ENCODE measurements around the gene ACTR6.
"Not testable (repeated sequence)": the region's sequence is repeated elsewhere in the genome, so short reads cannot be mapped to it uniquely, and the experiment has no call there.

The ACTR6 gene

GRCh38 chr12:100200463-100201181 is at the start of gene ACTR6:
TSS of gene ACTR6 (plus strand) at chr12:100200815. CDS start at chr12:100200852, 37 bp downstream.
- peak; percentile 81 for DNase-seq

GRCh38 chr12:100151769-100152168 is 48.8 kb upstream of the ACTR6 start:
- no peak for DNase-seq

DNA sequence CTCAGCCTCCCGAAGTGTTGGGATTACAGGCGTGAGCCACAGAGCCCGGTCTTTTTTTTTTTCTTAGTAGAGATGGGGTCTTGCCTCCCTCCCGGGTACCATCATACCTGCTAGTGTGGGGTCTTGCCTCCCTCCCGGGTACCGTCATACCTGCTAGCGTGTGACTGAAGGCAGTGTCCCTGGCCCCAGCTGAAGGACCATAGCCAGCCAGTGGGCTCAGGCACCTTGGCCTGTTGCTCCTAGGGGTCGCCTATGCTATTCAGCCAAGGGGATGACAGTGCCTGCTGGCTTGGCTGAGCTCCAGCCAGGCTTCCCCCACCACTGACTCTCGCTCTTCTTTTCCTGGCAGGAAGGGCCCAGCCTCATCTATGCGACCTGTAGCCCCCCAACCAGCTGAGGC is 47.5 kb upstream of the ACTR6 start:
- no peak for DNase-seq

DNA sequence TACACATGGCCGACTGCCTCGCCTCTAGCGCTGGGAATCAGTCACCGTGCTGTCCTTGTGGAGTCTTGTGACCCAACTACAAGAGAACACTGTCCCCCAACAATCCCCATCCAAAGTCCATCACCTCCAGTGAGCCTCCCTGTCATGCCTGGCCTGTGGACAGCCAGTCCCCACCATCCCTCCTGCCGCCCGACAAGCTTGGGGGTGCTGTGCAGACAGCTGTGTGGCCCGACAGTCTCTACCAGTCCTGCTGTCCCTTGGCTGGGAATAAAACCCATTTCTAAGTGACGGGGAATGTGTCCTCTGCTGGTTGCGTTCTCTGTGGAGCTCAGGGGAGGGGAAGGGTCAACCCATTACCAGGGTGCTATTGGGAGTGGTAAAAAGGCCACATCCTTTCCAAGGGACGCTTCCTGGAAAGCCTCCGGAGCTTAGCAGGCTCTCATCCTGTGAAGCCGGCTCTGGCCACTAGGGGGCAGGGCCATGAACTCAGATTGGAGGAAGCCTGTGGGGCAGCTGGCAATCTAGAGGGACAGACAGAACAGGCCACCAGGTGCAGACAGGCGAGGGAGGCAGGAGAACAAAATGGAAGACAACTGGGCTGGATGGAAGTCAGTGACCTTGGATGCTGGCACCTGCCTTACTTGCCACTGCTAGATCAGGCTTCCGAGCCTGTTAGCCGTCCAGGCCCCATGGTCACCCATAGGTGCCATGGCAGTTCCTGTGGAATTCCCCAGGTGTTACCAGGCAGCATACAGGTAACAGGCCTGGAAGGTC is 46.0 kb upstream of the ACTR6 start:
- peak; percentile 28 for DNase-seq

DNA sequence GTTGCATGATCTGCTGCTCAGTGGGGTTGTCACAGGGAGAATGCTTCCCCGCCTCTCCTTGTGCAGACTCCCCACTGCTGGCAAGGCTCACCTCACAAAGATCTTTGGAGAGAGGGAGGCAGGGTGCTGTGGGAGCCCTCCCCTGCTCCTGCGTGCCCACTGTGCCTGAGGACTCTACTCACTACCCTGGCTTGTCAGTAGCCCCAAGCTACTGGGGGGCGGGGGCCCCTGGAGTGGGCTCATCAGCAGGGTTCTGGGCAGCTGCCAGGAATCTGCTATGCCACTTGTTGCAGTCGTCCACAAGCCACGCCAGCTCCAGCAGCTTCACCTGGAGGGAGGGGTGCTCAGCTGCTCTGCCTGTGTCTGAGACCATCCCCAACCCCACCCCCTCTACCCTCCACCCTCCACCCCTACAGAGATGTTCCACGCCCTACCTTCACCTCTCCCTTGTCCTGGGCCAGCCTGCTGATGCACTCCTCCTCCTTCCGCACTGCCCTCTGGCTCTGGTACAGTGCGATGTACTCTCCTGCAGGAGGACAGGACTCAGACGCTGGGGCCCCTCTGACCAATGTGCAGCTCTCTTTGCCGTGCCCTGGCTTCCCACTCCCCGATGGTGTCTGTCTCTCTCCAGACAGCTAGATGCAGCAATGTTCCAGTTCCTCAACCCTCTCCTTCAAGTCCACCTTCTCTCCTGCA is 43.7 kb upstream of the ACTR6 start:
- DNase-seq, result no peak

DNA sequence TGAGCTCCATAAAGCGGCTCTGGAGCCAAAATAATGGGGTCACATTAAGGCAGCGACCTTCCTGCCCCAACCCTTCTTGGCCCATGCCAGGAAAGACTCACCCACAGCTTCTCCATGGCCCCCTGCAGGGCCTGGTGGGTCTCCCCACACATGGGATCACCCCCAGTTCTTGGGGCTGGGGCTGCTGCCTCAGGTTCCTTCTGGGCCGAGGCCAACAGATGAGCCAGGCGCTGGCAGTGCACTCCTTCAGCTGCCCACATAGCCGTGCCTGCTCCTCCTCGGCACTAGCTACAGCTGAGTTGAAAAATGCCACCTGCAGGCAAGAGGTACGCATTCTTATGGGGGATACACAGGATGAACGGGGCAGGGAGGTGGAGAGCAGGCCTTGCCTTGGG is 43.2 kb upstream of the ACTR6 start:
- DNase-seq, result no peak

DNA sequence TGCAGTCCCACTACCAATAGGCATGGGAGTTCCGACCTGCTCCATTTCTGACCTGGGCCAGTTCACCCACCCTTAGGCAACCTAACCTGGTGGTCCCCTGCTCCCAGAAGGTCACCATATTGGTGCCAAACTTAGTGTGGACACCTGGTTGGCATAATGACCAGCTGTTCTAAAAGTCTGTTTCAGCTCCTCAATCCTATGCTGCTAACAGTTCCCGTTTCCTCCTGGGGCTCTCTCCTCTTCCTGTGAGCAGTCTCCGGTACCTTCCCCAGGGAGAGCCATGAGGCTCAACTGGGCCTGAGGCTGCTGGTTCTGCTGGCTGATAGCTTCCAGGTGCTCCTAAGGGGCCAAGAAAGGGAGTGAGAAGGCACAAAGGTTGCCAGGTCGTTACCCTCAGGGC is 42.1 kb upstream of the ACTR6 start:
- no peak for DNase-seq

DNA sequence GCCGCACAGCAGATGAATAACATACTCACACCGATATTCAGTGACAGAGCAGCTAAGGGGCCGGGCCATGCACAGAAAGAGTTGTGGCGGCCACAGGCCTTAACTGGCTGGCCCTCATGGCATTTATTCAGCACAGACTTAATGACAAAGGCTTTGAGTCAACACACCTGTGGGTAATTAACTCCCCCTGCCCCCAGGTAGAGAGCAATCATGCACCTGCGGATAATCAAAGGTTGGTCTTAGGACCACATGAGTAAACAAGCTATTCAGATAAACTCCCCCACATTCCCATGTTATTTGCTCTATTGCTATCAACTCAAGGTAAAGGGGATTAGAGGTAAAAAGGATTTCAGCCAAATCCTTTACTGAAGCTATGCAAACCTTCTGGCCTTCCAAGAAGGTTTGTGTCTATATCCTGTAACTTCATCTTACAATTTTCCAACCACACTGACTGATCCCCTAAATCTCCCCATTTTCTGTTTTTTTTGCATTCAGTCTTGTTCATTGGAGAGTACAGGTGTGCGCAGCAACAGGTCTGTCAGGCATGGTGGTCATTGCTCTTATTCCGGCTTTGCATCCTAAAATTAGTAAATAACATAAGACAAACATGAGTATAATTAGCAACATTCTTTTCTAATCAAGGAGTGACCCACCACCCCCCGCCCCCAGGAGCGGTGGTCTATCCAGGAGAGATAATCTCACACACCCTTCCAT is 41.1 kb upstream of the ACTR6 start:
- DNase-seq, result no peak

DNA sequence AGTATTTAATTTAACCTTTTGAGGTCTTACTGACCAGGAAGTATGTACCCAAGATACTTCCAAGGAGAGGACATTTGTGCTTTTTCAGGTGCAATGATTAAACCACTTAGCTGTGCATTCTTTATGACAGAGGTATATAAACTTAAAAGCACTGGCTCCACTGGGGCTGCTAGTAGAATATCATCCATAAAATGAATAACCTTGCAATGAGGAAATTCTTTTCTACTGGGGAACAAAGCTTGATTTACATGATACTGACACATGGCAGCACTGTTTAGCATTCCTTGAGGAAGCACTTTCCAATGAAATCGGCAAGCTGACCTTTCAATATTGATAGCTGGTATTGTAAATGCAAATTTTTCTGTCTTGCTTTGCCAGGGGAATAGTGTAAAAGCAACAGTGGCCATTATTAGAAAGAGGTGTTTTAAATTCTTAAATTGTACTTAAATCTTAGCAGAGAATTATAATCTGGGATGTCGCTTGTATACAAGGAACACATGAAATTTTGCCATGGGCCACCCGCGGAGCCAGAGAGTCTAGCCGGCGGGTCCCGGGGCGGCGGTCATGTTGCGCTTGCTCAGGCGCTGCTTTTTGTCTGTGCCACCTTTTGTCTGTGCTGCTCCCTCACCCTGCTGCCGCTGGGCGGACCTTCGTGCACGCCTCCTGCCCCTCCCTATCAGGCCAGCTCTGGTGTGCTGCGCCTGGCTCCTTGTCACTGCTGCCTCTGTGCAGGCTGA is 37.0 kb upstream of the ACTR6 start:
- peak; percentile 50 for DNase-seq

DNA sequence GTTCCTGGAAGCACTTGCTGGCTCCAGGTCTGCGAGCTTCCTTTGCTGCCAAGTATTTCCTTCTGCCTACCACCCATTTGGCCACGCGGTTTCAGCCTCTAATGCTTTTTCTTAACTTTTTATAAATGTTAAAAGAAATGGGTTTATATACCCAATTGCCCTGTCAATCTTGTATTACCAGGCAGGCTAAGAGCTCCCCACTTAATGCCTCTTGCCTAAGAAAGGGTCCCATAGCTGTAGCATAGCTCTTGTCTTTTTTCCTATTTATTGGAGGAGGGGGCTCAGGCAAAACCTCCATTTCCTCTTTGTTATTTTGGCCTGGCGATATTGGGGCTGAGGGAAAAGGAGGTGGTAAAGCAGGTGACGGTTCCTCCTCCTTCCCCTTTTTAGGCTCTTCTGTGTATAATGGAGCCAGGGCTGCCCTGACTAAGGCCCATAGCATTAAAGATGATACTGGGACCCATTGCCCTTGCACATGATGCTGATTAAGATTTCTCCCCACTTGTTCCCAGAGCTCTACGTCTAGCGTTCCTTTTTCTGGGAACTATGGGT is 36.4 kb upstream of the ACTR6 start:
- DNase-seq, result no peak

GRCh38 chr12:100165356-100165755 is 35.3 kb upstream of the ACTR6 start:
- DNase-seq, result no peak

DNA sequence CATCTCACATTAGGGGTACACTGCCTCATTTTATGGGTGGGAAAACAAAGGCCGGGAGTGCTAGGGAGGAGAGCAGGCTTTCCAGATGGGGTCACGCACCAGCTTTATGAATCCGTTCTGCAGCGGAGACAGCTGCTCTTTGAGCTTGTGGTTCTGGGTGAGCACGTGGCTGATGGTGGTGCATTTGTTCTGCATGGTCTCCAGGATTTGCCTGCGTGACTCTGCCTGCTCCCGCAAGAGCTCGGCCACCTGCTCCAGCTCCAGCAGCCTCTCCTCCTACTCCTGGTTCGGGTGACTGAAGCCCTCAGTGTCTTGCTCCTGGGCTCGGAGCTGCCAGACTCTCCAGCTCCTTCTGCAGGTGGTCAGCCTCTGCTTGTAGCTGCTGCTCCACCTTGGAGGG is 34.4 kb upstream of the ACTR6 start:
- DNase-seq, result no peak

- no peak for DNase-seq
Observed at GRCh38 chr12:100168562-100168961, 32.1 kb upstream of the ACTR6 start.

DNA sequence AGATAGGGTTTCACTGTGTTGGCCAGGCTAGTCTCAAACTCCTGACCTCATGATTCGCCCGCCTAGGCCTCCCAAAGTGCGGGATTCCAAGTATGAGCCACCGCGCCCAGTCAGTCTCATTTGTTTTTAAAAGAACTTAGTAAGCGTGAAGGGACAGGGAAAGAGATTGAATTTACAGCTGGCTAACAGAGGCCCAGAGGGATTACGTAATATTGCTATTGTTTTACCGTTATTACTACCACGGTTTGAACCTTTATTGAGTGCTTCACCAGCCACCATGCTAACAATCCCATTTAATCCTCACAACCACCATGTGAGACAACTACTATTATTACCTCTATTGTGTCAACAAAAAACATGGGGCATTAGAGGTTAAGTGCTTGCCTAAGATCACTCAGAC is 31.3 kb upstream of the ACTR6 start:
- DNase-seq, result no peak

- DNase-seq, result no peak
Observed at GRCh38 chr12:100170313-100170858, 30.2 kb upstream of the ACTR6 start.

GRCh38 chr12:100171248-100171647 is 29.4 kb upstream of the ACTR6 start:
- DNase-seq, result no peak

GRCh38 chr12:100173111-100173510 is 27.5 kb upstream of the ACTR6 start:
- no peak for DNase-seq

DNA sequence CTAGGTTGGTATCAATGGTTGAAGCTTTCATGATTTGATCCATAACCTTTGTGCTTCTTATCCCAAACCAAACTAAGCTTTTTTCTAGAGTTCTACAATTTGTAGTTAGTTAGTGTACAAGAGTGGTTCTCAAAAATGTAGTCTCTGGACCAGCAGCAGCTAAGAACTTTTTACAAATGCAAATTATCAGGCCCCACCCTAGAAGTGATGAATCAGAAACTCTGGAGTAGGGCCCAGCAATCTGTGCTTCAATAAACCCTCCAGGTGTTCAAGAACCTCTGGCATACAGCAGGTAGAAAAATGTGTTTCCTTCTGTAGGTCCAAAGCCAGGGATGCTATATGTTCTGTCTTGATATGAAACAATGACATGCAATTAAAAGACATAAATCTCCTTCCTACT is 26.1 kb upstream of the ACTR6 start:
- no peak for DNase-seq

DNA sequence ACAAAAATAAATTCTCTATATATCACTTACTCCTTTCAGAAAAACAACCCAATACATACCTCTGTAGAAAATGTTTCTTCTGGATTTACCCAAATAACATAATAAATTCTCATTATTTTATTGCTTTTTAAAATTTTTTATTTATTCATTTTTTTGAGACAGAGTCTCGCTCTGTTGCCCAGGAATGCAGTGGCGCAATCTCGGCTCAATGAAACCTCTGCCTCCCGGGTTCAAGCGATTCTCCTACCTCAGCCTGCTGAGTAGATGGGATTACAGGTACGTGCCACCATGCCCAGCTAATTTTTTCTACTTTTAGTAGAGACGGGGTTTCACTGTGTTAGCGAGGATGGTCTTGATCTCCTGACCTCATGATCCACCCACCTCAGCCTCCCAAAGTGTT is 24.1 kb upstream of the ACTR6 start:
- not testable (repeated sequence) for DNase-seq

- DNase-seq, result no peak
Observed at GRCh38 chr12:100179252-100179651, 21.4 kb upstream of the ACTR6 start.

DNA sequence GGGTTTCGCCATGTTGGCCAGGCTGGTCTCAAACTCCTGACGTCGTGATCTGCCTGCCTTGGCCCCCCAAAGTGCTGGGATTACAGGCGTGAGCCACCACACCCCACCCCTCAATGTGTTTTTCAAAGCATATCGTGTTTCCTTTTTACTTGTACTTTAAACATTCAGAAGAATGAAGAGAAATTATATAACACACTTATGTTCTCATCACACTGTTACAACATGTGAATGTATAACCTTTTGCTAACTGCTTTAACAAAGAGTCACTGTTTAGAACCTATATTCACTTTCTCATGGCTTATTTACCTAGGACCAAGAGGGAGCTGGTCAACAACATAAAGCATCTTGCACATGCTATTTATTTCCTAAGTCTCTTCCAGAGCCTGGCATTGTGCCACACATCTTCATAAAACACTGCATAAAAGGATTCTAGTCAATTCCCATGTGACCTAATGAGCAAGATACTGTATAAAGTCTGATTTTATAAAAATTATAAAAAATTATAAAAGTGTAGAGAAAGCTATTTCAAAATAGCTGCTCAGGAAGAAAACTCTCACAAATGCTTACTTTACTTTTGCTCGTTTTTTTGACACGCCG is 16.0 kb upstream of the ACTR6 start:
- DNase-seq, result no peak

All from NCI-H1048 (cell line).